K562 (cell line): ENCODE data around the gene GIPC3.

ENCODE experiments used
- FOSL1 ChIP-seq: fragments of 200-800 bp; sonication (Bioruptor generic); conservative IDR thresholded peaks from 2 replicates; pipeline ENCODE4 v1.6.1; 2016; ENCODE audit warnings: missing genetic modification characterization, missing compliant biosample characterization
- TF ChIP-seq, protein P1 (sequence below), 2 experiments: fragments of 450-650 bp in 1 of 2; sonication (generic) in 1 of 2; formaldehyde crosslinking; conservative IDR thresholded peaks; 2 replicates each; pipeline versions ENCODE4 v1.4.0 to v1.8.1; 2020 to 2022; ENCODE audit warnings: mild to moderate bottlenecking in 1 of 2, missing genetic modification reagents in 1 of 2
- TF ChIP-seq, protein P2 (sequence below), 3 experiments: IDR thresholded peaks in 2 of 3; conservative IDR thresholded peaks in 1 of 3; 2 replicates each; pipeline ENCODE4 v1.5.1; 2011 to 2012; ENCODE audit warnings: low read length in 3 of 3, mild to moderate bottlenecking in 3 of 3, control low read depth in 2 of 3, improper control_type of control experiment in 1 of 3, inconsistent platforms in 1 of 3, low read depth in 1 of 3, mixed read lengths in 1 of 3, moderate library complexity in 1 of 3; ENCODE audit not compliant: insufficient read depth in 2 of 3

GRCh38 chr19:3595521-3596061 is 10.3 kb downstream of the GIPC3 start:
- no peak for TF ChIP-seq FOSL1 (tag)
- TF ChIP-seq, protein P1, sequence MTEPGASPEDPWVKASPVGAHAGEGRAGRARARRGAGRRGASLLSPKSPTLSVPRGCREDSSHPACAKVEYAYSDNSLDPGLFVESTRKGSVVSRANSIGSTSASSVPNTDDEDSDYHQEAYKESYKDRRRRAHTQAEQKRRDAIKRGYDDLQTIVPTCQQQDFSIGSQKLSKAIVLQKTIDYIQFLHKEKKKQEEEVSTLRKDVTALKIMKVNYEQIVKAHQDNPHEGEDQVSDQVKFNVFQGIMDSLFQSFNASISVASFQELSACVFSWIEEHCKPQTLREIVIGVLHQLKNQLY (CRISPR knock-in tag; conservative IDR thresholded peaks at IDR 0.05): no peak
- TF ChIP-seq, protein P2, sequence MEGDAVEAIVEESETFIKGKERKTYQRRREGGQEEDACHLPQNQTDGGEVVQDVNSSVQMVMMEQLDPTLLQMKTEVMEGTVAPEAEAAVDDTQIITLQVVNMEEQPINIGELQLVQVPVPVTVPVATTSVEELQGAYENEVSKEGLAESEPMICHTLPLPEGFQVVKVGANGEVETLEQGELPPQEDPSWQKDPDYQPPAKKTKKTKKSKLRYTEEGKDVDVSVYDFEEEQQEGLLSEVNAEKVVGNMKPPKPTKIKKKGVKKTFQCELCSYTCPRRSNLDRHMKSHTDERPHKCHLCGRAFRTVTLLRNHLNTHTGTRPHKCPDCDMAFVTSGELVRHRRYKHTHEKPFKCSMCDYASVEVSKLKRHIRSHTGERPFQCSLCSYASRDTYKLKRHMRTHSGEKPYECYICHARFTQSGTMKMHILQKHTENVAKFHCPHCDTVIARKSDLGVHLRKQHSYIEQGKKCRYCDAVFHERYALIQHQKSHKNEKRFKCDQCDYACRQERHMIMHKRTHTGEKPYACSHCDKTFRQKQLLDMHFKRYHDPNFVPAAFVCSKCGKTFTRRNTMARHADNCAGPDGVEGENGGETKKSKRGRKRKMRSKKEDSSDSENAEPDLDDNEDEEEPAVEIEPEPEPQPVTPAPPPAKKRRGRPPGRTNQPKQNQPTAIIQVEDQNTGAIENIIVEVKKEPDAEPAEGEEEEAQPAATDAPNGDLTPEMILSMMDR (IDR thresholded peaks at IDR 0.05 in 2 of 3, conservative IDR thresholded peaks at IDR 0.05 in 1 of 3; ENCODE audit: insufficient read depth in 2 of 3, low read depth in 1 of 3, low read length in 3 of 3): no peak
